ENCODE measurements around the gene ARHGEF10L. TPM values are rescaled to one million over a fixed set of nuclear protein-coding genes. Genes with fewer than 3 reads are reported as not detected.

ARHGEF10L gene
- total RNA-seq, 1 donor from 2014 or later: 20.3 TPM

DNA sequence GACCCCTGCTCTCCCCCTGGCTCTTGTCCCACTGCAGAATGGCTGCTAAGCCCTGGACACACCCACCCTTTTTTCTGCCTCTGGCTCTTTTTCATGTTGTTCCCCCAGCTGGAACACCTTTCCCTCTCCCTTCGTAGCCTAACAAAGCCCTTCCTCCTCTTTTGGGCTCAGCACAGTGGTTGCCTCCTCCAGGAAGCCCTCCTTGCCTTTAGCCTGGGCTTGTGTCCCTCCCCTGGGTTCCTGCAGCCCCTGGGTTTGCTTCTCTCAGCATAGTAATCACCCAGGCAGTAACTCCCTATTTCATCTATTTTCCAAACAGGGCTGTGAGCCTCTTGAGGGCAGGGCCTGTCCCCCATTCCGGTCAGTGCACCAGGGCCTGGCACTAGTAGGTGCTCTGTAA lies 195.8 kb downstream of the ARHGEF10L start:
- no peak overlapping the region for H3K4me2 ChIP-seq
- no peak overlapping the region for H3K27ac ChIP-seq
- Mint-ChIP-seq H3K4me3 (no peak overlapping the region), H3K4me1 (peaks cover 4% of the 10 kb centered on the region), H3K9me3 (no peaks in the 10 kb centered on the region), H3K36me3 (no peaks in the 10 kb centered on the region), H3K27me3 (ENCODE audit: insufficient read depth, low read depth) (peaks cover 10% of the 10 kb centered on the region), H3K27ac (no peak overlapping the region)
- no peaks in the 10 kb centered on the region for H3K27me3 ChIP-seq
- peaks cover 16% of the 10 kb centered on the region for H3K4me1 ChIP-seq
- H4K20me1 ChIP-seq (ENCODE audit: low read depth): no peaks in the 10 kb centered on the region
- no peaks in the 10 kb centered on the region for H3K79me2 ChIP-seq (ENCODE audit: low read depth)
- H3K36me3 ChIP-seq: no peaks in the 10 kb centered on the region
- TF ChIP-seq CTCF (IDR thresholded peaks at IDR 0.05) (no peak), EZH2 (IDR thresholded peaks at IDR 0.05) (no peak), EZH2phosphoT487 (IDR thresholded peaks at IDR 0.05) (no peak)
- H3K4me3 ChIP-seq: no peak overlapping the region
- H2AFZ ChIP-seq (replicated peaks): no peak overlapping the region
- H3F3A ChIP-seq (ENCODE audit: low read depth): no peaks in the 10 kb centered on the region
- no peak for DNase-seq (ENCODE audit: low spot score)
- no peak overlapping the region for H3K9ac ChIP-seq
- H3K9me3 ChIP-seq (ENCODE audit: low read depth): no peaks in the 10 kb centered on the region

GRCh38 chr1:17735793-17736192 lies 196.3 kb downstream of the ARHGEF10L start:
- Histone ChIP-seq H2AFZ (replicated peaks) (no peak overlapping the region), H3K36me3 (no peaks in the 10 kb centered on the region), H4K20me1 (ENCODE audit: low read depth) (no peaks in the 10 kb centered on the region), H3K4me3 (no peak overlapping the region), H3K27me3 (no peaks in the 10 kb centered on the region), H3K79me2 (ENCODE audit: low read depth) (no peaks in the 10 kb centered on the region), H3K27ac (no peak overlapping the region), H3K9me3 (ENCODE audit: low read depth) (no peaks in the 10 kb centered on the region), H3K4me2 (no peak overlapping the region), H3F3A (ENCODE audit: low read depth) (no peaks in the 10 kb centered on the region), H3K9ac (no peak overlapping the region), H3K4me1 (peaks cover 16% of the 10 kb centered on the region)
- DNase-seq (ENCODE audit: low spot score): peak; percentile 21
- Mint-ChIP-seq H3K27me3 (ENCODE audit: insufficient read depth, low read depth) (peaks cover 14% of the 10 kb centered on the region), H3K9me3 (no peaks in the 10 kb centered on the region), H3K4me3 (no peak overlapping the region), H3K4me1 (peaks cover 4% of the 10 kb centered on the region), H3K27ac (no peak overlapping the region), H3K36me3 (no peaks in the 10 kb centered on the region)
- no peak for TF ChIP-seq CTCF (IDR thresholded peaks at IDR 0.05)

- no peak overlapping the region for H3K27ac ChIP-seq
- no peaks in the 10 kb centered on the region for H3K36me3 ChIP-seq
- no peak overlapping the region for H3K4me3 Mint-ChIP-seq
- H3K27me3 Mint-ChIP-seq (ENCODE audit: insufficient read depth, low read depth): peaks cover 14% of the 10 kb centered on the region
- no peak overlapping the region for H3K4me3 ChIP-seq
- peak; percentile 27 for DNase-seq (ENCODE audit: low spot score)
- no peaks in the 10 kb centered on the region for H3K79me2 ChIP-seq (ENCODE audit: low read depth)
- no peak overlapping the region for H3K9ac ChIP-seq
- peaks cover 16% of the 10 kb centered on the region for H3K4me1 ChIP-seq
- H3K27ac Mint-ChIP-seq: no peak overlapping the region
- no peaks in the 10 kb centered on the region for H4K20me1 ChIP-seq (ENCODE audit: low read depth)
- no peaks in the 10 kb centered on the region for H3K9me3 Mint-ChIP-seq
- no peaks in the 10 kb centered on the region for H3K9me3 ChIP-seq (ENCODE audit: low read depth)
- H3F3A ChIP-seq (ENCODE audit: low read depth): no peaks in the 10 kb centered on the region
- peaks cover 4% of the 10 kb centered on the region for H3K4me1 Mint-ChIP-seq
- H3K4me2 ChIP-seq: peak overlapping the region; percentile 5
- H3K27me3 ChIP-seq: no peaks in the 10 kb centered on the region
- TF ChIP-seq EZH2 (IDR thresholded peaks at IDR 0.05): no peak
- no peak for TF ChIP-seq CTCF (IDR thresholded peaks at IDR 0.05)
- no peak for TF ChIP-seq EZH2phosphoT487 (IDR thresholded peaks at IDR 0.05)
- no peaks in the 10 kb centered on the region for H3K36me3 Mint-ChIP-seq
- H2AFZ ChIP-seq (replicated peaks): peak overlapping the region; percentile 39
Observed at GRCh38 chr1:17736625-17737024, 197.1 kb downstream of the ARHGEF10L start.

All from neural progenitor cell (in vitro differentiated cells).